Uterine smooth muscle cell (primary cell): ENCODE measurements around the gene DAPK1. TPM values are rescaled to one million over a fixed set of nuclear protein-coding genes. Genes with fewer than 3 reads are reported as not detected.

Experiments
- total RNA-seq: library from RNA; depleted of rRNA; stranded (reverse); fragments of >200 nt; gene quantifications from 2 replicates; pipeline ENCODE4 v1.2.3, GENCODE V29; 2014

The DAPK1 gene
- total RNA-seq, result 0.37 and 0.44 TPM in 2 replicates

DNA sequence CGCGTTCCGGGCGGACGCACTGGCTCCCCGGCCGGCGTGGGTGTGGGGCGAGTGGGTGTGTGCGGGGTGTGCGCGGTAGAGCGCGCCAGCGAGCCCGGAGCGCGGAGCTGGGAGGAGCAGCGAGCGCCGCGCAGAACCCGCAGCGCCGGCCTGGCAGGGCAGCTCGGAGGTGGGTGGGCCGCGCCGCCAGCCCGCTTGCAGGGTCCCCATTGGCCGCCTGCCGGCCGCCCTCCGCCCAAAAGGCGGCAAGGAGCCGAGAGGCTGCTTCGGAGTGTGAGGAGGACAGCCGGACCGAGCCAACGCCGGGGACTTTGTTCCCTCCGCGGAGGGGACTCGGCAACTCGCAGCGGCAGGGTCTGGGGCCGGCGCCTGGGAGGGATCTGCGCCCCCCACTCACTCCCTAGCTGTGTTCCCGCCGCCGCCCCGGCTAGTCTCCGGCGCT is at the start of gene DAPK1:
Gene DAPK1 (plus strand): TSS at position 264 of the 442 bp plus-strand sequence. CDS start 1,211 bp downstream, outside the sequence.

DNA sequence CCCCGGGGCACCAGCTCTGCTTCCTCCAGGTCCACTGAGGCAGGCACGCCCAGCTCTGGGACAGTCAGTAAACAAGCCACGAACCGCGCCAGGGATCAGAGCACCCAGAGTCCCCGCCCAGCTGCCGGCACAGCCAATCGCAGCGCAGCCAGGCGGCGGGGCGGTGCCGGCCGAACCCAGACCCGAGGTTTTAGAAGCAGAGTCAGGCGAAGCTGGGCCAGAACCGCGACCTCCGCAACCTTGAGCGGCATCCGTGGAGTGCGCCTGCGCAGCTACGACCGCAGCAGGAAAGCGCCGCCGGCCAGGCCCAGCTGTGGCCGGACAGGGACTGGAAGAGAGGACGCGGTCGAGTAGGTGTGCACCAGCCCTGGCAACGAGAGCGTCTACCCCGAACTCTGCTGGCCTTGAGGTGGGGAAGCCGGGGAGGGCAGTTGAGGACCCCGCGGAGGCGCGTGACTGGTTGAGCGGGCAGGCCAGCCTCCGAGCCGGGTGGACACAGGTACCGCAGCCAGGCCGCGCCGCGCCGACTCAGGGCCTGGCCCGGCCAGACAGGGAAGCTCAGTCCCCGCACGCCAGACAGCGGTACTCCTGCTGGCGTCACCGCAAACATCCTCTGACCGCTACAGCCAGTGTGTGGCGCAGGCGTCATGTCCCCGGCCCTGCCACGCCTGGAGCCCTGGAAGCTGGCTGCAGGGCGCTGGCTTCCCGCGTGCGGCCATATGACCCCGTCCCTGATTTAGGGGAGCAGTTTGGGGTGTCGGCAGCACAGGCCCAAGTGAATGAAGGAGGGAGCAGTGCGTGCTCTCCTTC is 228.4 kb downstream of the DAPK1 start, which contains the start of gene CTSL:
Gene CTSL (plus strand): TSS at position 220 of the 810 bp plus-strand sequence. CDS start 1,485 bp downstream, outside the sequence.

Other genes starting within 250 kb of the DAPK1 start
- gene CTSL, start 228.3 kb downstream of the DAPK1 start, total RNA-seq, result 687 TPM in 2 replicates